GM19099 (cell line): ENCODE data around the gene SLC25A39.

Experiments used
- POLR2A ChIP-seq: IDR thresholded peaks from 3 replicates; pipeline ENCODE4 v1.6.1; 2011; ENCODE audit warnings: low read depth; ENCODE audit not compliant: insufficient read length; ENCODE audit errors: extremely low read depth

Gene SLC25A39

GRCh38 chr17:44307387-44308186 is 17.0 kb downstream of the SLC25A39 start:
- TF ChIP-seq POLR2A = no peak

GRCh38 chr17:44304651-44305050 is 20.0 kb downstream of the SLC25A39 start:
- TF ChIP-seq POLR2A = no peak

GRCh38 chr17:44297975-44298374 is 26.6 kb downstream of the SLC25A39 start:
- TF ChIP-seq POLR2A = no peak

- no peak for TF ChIP-seq POLR2A
These were observed 31.0 kb downstream of the SLC25A39 start for GRCh38 chr17:44293509-44294226.

- no peak for TF ChIP-seq POLR2A
These were observed 37.0 kb downstream of the SLC25A39 start for GRCh38 chr17:44287651-44288050.

- no peak for TF ChIP-seq POLR2A
These were observed 40.6 kb downstream of the SLC25A39 start for GRCh38 chr17:44284024-44284400.

GRCh38 chr17:44283344-44284023 is 41.1 kb downstream of the SLC25A39 start:
- no peak for TF ChIP-seq POLR2A

GRCh38 chr17:44282264-44282663 is 42.4 kb downstream of the SLC25A39 start:
- no peak for TF ChIP-seq POLR2A

- TF ChIP-seq POLR2A = no peak
These were observed 43.1 kb downstream of the SLC25A39 start for GRCh38 chr17:44281570-44281969.

- no peak for TF ChIP-seq POLR2A
These were observed 44.2 kb downstream of the SLC25A39 start for GRCh38 chr17:44280392-44280937.

- TF ChIP-seq POLR2A = peak; percentile 45
These were observed 44.8 kb downstream of the SLC25A39 start for GRCh38 chr17:44279666-44280391.

- no peak for TF ChIP-seq POLR2A
These were observed 45.3 kb downstream of the SLC25A39 start for GRCh38 chr17:44279346-44279665.

- TF ChIP-seq POLR2A = no peak
These were observed 46.6 kb downstream of the SLC25A39 start for GRCh38 chr17:44277976-44278375.

GRCh38 chr17:44273607-44274006 is 51.0 kb downstream of the SLC25A39 start:
- no peak for TF ChIP-seq POLR2A

GRCh38 chr17:44272954-44273353 is 51.7 kb downstream of the SLC25A39 start:
- TF ChIP-seq POLR2A = no peak

GRCh38 chr17:44272321-44272951 is 52.2 kb downstream of the SLC25A39 start:
- TF ChIP-seq POLR2A = no peak
